AG04449 (cell line): ENCODE results near the gene PHPT1.
"Not testable (repeated sequence)": the region's sequence is repeated elsewhere in the genome, so short reads cannot be mapped to it uniquely, and the experiment has no call there.

Experiments
- CTCF ChIA-PET: fragments of 350-600 bp; formaldehyde crosslinking; extraction: SDS; loops from one replicate; lab custom pipeline; 2021; ENCODE audit warnings: antibody characterized with exemption; lab: Yijun Ruan, JAX
- POLR2A ChIA-PET: fragments of 400-600, 350-600 bp; formaldehyde crosslinking; extraction: SDS; loops from one replicate; lab custom pipeline; 2020; ENCODE audit warnings: antibody characterized with exemption, inconsistent platforms; lab: Yijun Ruan, JAX
- DNase-seq: peaks from one replicate; pipeline ENCODE4 v3.0.0-alpha.2; 2010; ENCODE audit warnings: low read depth, low spot score
- H3K4me3 ChIP-seq: 2 replicates; pipeline ENCODE4 v1.5.1; 2011; ENCODE audit warnings: low read depth, mild to moderate bottlenecking, control low read depth, low read length
- CTCF ChIP-seq: IDR thresholded peaks from one replicate; pipeline ENCODE4 v1.5.1; 2011; ENCODE audit warnings: mild to moderate bottlenecking, moderate library complexity, low read length, control low read depth, inconsistent platforms; ENCODE audit not compliant: insufficient read depth; ENCODE audit errors: missing control alignments

The PHPT1 gene

GRCh38 chr9:136837146-136837855, 11.9 kb upstream of the PHPT1 start:
- CTCF ChIA-PET = no interaction called here
- TF ChIP-seq CTCF = no peak
- no peak overlapping the region for H3K4me3 ChIP-seq
- no peak for DNase-seq
- POLR2A ChIA-PET = interaction anchor here (1.8 kb wide), 1 partner anchor 10 kb away, joined by 6 read pairs; no protein-coding TSS in a partner anchor

- CTCF ChIA-PET, H3K4me3 ChIP-seq, DNase-seq: not testable (repeated sequence)
- POLR2A ChIA-PET = interaction anchor here (1.8 kb wide), 1 partner anchor 9 kb away, joined by 6 read pairs; no protein-coding TSS in a partner anchor
Measured at GRCh38 chr9:136837856-136838277, 11.3 kb upstream of the PHPT1 start.

- no peak overlapping the region for H3K4me3 ChIP-seq
- ChIA-PET CTCF (no interaction called here), POLR2A (interaction anchor here (1.8 kb wide), 1 partner anchor 8 kb away, joined by 6 read pairs; no protein-coding TSS in a partner anchor)
- DNase-seq = no peak
- TF ChIP-seq CTCF = no peak
Measured at GRCh38 chr9:136838314-136839228, 10.6 kb upstream of the PHPT1 start.

GRCh38 chr9:136839229-136840139, 9.7 kb upstream of the PHPT1 start:
- CTCF ChIA-PET = interaction anchor here (1.0 to 1.7 kb wide), 2 partner anchors 9 to 190 kb away, joined by 3 to 5 read pairs; no protein-coding TSS in a partner anchor
- DNase-seq = no peak
- POLR2A ChIA-PET = no interaction called here
- no peak for TF ChIP-seq CTCF
- no peak overlapping the region for H3K4me3 ChIP-seq

- ChIA-PET POLR2A (interaction anchor here (0.5 kb wide), 1 partner anchor 16 kb away, joined by 3 read pairs; no protein-coding TSS in a partner anchor), CTCF (interaction anchor here (1.0 to 4.1 kb wide), 6 partner anchors 8 to 189 kb away, joined by 3 to 35 read pairs (median 5); partner anchors contain the start of genes RABL6 and TMEM141)
- no peak for DNase-seq
- no peak overlapping the region for H3K4me3 ChIP-seq
- no peak for TF ChIP-seq CTCF
Measured at GRCh38 chr9:136840140-136840876, 8.9 kb upstream of the PHPT1 start.
